Fibroblast of the aortic adventitia (primary cell): Measurements from ENCODE around the gene GPC6. TPM values are rescaled to one million over a fixed set of nuclear protein-coding genes. Genes with fewer than 3 reads are reported as not detected.

Source experiments
- DNase-seq: peaks from one replicate; pipeline ENCODE4 v3.0.0-alpha.2; 2010; ENCODE audit warnings: low read depth
- H3K4me3 ChIP-seq: 2 replicates; pipeline ENCODE4 v1.5.1; 2011; ENCODE audit warnings: low read depth, mild to moderate bottlenecking, control low read depth, low read length, moderate library complexity
- CTCF ChIP-seq: IDR thresholded peaks from 2 replicates; pipeline ENCODE4 v1.5.1; 2011; ENCODE audit warnings: mild to moderate bottlenecking, low read length, control low read depth, inconsistent platforms; ENCODE audit not compliant: insufficient read depth
- total RNA-seq: library from RNA; depleted of rRNA; stranded (reverse); fragments of >200 nt; gene quantifications from 2 replicates; pipeline ENCODE4 v1.2.3, GENCODE V29; 2012; ENCODE audit warnings: low replicate concordance

The GPC6 gene
- total RNA-seq, 1 donor = 92.6 TPM

GRCh38 chr13:93368718-93369117, 142.1 kb downstream of the GPC6 start:
- DNase-seq = no peak
- TF ChIP-seq CTCF = no peak
- H3K4me3 ChIP-seq = no peak overlapping the region

GRCh38 chr13:93372856-93373255, 146.2 kb downstream of the GPC6 start:
- no peak overlapping the region for H3K4me3 ChIP-seq
- no peak for DNase-seq
- TF ChIP-seq CTCF = no peak

- H3K4me3 ChIP-seq = no peak overlapping the region
- TF ChIP-seq CTCF = no peak
- DNase-seq = no peak
Observed at GRCh38 chr13:93375491-93375890, 148.9 kb downstream of the GPC6 start.

GRCh38 chr13:93377196-93377595, 150.6 kb downstream of the GPC6 start:
- no peak overlapping the region for H3K4me3 ChIP-seq
- DNase-seq = no peak
- no peak for TF ChIP-seq CTCF

- no peak for DNase-seq
- H3K4me3 ChIP-seq = no peak overlapping the region
- no peak for TF ChIP-seq CTCF
Observed at GRCh38 chr13:93378184-93378583, 151.6 kb downstream of the GPC6 start.

GRCh38 chr13:93386116-93386515, 159.5 kb downstream of the GPC6 start:
- no peak for TF ChIP-seq CTCF
- H3K4me3 ChIP-seq = no peak overlapping the region
- DNase-seq = no peak

GRCh38 chr13:93388701-93389100, 162.1 kb downstream of the GPC6 start:
- DNase-seq = peak; percentile 30
- H3K4me3 ChIP-seq = no peak overlapping the region
- no peak for TF ChIP-seq CTCF
